NCI-H69 (cell line): ENCODE results near the gene EP300.
"Not testable (repeated sequence)": the region's sequence is repeated elsewhere in the genome, so short reads cannot be mapped to it uniquely, and the experiment has no call there.

Experiments used
- DNase-seq: peaks from one replicate; lab custom pipeline; 2025; lab: John Stamatoyannopoulos, UW

EP300 gene

GRCh38 chr22:41092023-41092817 is at the start of gene EP300:
Gene EP300, plus strand, starts transcription at chr22:41092592. Its CDS starts 413 bp downstream, at chr22:41093005.
- peak; percentile 94 for DNase-seq

- no peak for DNase-seq
Measured at GRCh38 chr22:41043722-41044121, 48.7 kb upstream of the EP300 start.

GRCh38 chr22:41045575-41045974 is 46.8 kb upstream of the EP300 start:
- DNase-seq, result not testable (repeated sequence)

- no peak for DNase-seq
Measured at GRCh38 chr22:41047801-41048211, 44.6 kb upstream of the EP300 start.

GRCh38 chr22:41048345-41048744 is 44.0 kb upstream of the EP300 start:
- DNase-seq, result not testable (repeated sequence)

GRCh38 chr22:41048791-41049717 is 43.3 kb upstream of the EP300 start:
- peak; percentile 74 for DNase-seq

GRCh38 chr22:41049795-41050194 is 42.6 kb upstream of the EP300 start:
- not testable (repeated sequence) for DNase-seq

GRCh38 chr22:41050883-41051282 is 41.5 kb upstream of the EP300 start:
- no peak for DNase-seq

GRCh38 chr22:41052661-41053490 is 39.5 kb upstream of the EP300 start:
- DNase-seq, result no peak

- DNase-seq, result no peak
Measured at GRCh38 chr22:41057076-41057475, 35.3 kb upstream of the EP300 start.

GRCh38 chr22:41062146-41062545 is 30.2 kb upstream of the EP300 start:
- DNase-seq, result no peak

GRCh38 chr22:41064326-41064725 is 28.1 kb upstream of the EP300 start:
- not testable (repeated sequence) for DNase-seq

- not testable (repeated sequence) for DNase-seq
Measured at GRCh38 chr22:41066341-41066740, 26.1 kb upstream of the EP300 start.

GRCh38 chr22:41067968-41068367 is 24.4 kb upstream of the EP300 start:
- not testable (repeated sequence) for DNase-seq

- DNase-seq, result no peak
Measured at GRCh38 chr22:41070665-41071331, 21.6 kb upstream of the EP300 start.

- DNase-seq, result no peak
Measured at GRCh38 chr22:41074061-41074460, 18.3 kb upstream of the EP300 start.

- no peak for DNase-seq
Measured at GRCh38 chr22:41074466-41074865, 17.9 kb upstream of the EP300 start.

- DNase-seq, result no peak
Measured at GRCh38 chr22:41074941-41075710, 17.3 kb upstream of the EP300 start.

GRCh38 chr22:41075946-41076345 is 16.4 kb upstream of the EP300 start:
- DNase-seq, result no peak

- no peak for DNase-seq
Measured at GRCh38 chr22:41076857-41077256, 15.5 kb upstream of the EP300 start.

GRCh38 chr22:41078931-41079330 is 13.5 kb upstream of the EP300 start:
- no peak for DNase-seq
